ENCODE results near the gene PER1. TPM values are rescaled to one million over a fixed set of nuclear protein-coding genes. Genes with fewer than 3 reads are reported as not detected.
A peak's percentile ranks its signal among the peaks of the same experiment; 100 is the strongest.

PER1 gene
- total RNA-seq, 4 donors from 2014 or later: 33.6 to 95.0 (median 56.3) TPM

GRCh38 chr17:8167526-8167925 is 15.3 kb upstream of the PER1 start:
- H3K4me1 ChIP-seq: peaks cover 23 to 38% (median 28%) of the 10 kb centered on the region in 3 donors
- H3K9me3 ChIP-seq: no peaks in the 10 kb centered on the region
- TF ChIP-seq CTCF (IDR thresholded peaks at IDR 0.05): no peak
- TF ChIP-seq POLR2A (IDR thresholded peaks at IDR 0.05): no peak
- intact Hi-C loops (cut with DNase I): no loop called here
- no peaks in the 10 kb centered on the region for H3K36me3 ChIP-seq
- no peak overlapping the region for H3K4me3 ChIP-seq
- DNase-seq: no peak
- no peaks in the 10 kb centered on the region for H3K27me3 ChIP-seq
- no peak overlapping the region for H3K27ac ChIP-seq
- 73 to 86% methylated on average over 3 of the region's 3 CpGs for WGBS, 2 donors

GRCh38 chr17:8166731-8167130 is 14.5 kb upstream of the PER1 start:
- Histone ChIP-seq H3K27me3 (no peaks in the 10 kb centered on the region), H3K4me1 (peaks cover 26 to 39% (median 33%) of the 10 kb centered on the region in 3 donors), H3K9me3 (no peaks in the 10 kb centered on the region), H3K4me3 (no peak overlapping the region), H3K27ac (peak overlapping the region; percentile 3 to 69 (median 43)), H3K36me3 (no peaks in the 10 kb centered on the region)
- TF ChIP-seq POLR2A (IDR thresholded peaks at IDR 0.05): no peak
- no peak for TF ChIP-seq CTCF (IDR thresholded peaks at IDR 0.05)
- DNase-seq: no peak
- 57 to 58% methylated on average over 5 to 6 of the region's 6 CpGs for WGBS, 2 donors
- intact Hi-C loops (cut with DNase I): no loop called here

GRCh38 chr17:8164815-8165131 is 12.6 kb upstream of the PER1 start:
- WGBS, 2 donors: 70 to 74% methylated on average over 2 to 5 of the region's 6 CpGs
- intact Hi-C loops (cut with DNase I): no loop called here
- DNase-seq: no peak

GRCh38 chr17:8163978-8164814 is 12.0 kb upstream of the PER1 start:
- Histone ChIP-seq H3K36me3 (peaks cover 0 to 25% (median 7%) of the 10 kb centered on the region in 3 donors), H3K4me3 (peak overlapping the region in 2 of 4 donors; percentile 0 to 9), H3K4me1 (peaks cover 39 to 65% (median 47%) of the 10 kb centered on the region in 3 donors), H3K9me3 (no peaks in the 10 kb centered on the region), H3K27me3 (no peaks in the 10 kb centered on the region), H3K27ac (peak overlapping the region; percentile 97 to 100 (median 99))
- intact Hi-C loops (cut with DNase I): no loop called here
- TF ChIP-seq POLR2A (IDR thresholded peaks at IDR 0.05) (peak in 1 of 4 donors; percentile 41), CTCF (IDR thresholded peaks at IDR 0.05) (no peak)
- WGBS, 2 donors: 25% methylated on average over 5 to 11 of the region's 13 CpGs
- DNase-seq: no peak

More at GRCh38 chr17:8164815-8165131, 12.6 kb upstream of the PER1 start:
- H3K4me1 ChIP-seq: peaks cover 39 to 59% (median 47%) of the 10 kb centered on the region in 3 donors
- H3K4me3 ChIP-seq: no peak overlapping the region
- H3K27ac ChIP-seq: peak overlapping the region; percentile 97 to 100 (median 99)
- peaks cover 0 to 19% (median 7%) of the 10 kb centered on the region in 3 donors for H3K36me3 ChIP-seq
- no peak for TF ChIP-seq POLR2A (IDR thresholded peaks at IDR 0.05)
- no peak for TF ChIP-seq CTCF (IDR thresholded peaks at IDR 0.05)
- no peaks in the 10 kb centered on the region for H3K9me3 ChIP-seq
- no peaks in the 10 kb centered on the region for H3K27me3 ChIP-seq
